GM21576 (cell line): ENCODE measurements around the gene SRMS.

ENCODE experiments used
- ATAC-seq: cut with Tn5 transposase; IDR thresholded peaks from one replicate; pipeline ENCODE4 v1.9.1; 2021; ENCODE audit warnings: mild to moderate bottlenecking, moderate library complexity; ENCODE audit not compliant: unreplicated experiment

SRMS gene

GRCh38 chr20:63504642-63505041, 42.9 kb downstream of the SRMS start:
- ATAC-seq = no peak

DNA sequence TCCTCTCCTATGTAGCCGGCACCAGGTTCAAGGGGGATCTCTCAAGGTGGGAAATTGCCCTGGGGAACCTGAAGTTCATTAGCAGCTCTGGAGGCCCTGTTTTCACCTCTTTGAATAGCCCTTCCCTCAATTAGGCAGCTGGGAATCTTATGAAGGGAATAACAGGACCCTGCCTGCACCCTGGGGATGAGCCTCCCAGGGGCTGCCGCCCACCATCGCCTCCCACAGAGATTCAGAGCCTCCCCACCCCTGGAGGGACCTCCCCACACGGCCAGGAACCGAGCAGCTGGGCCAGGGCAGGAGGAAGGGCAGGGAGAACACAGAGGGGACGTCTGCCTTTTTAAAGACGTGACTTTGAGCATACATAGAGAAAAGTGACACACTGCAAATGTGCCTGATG, 44.0 kb downstream of the SRMS start:
- no peak for ATAC-seq

DNA sequence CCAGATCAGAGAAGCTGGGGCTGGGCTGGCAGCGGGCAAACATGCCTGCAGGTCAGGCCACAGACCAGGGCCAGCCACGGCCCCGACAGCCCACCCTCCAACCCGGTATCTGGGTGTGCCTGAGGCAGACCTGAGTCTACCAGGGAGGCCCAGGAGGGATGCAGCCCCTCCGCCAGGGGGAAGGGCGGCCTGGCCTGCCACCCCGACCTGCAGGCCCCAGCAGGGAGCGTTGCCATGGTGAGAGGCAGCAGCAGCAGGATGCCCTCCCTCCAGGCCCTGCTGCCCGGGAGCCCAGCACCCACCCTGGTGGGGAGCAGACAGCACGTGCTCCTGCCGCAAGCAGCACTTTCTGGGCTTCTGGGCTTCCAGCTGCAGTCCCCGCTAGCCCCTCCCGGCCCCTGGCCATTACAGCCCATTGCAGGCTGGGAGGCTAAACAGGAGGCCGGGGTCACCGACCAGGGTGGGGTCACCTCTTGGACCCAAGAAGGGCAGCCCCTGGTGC, 44.8 kb downstream of the SRMS start:
- ATAC-seq = no peak

DNA sequence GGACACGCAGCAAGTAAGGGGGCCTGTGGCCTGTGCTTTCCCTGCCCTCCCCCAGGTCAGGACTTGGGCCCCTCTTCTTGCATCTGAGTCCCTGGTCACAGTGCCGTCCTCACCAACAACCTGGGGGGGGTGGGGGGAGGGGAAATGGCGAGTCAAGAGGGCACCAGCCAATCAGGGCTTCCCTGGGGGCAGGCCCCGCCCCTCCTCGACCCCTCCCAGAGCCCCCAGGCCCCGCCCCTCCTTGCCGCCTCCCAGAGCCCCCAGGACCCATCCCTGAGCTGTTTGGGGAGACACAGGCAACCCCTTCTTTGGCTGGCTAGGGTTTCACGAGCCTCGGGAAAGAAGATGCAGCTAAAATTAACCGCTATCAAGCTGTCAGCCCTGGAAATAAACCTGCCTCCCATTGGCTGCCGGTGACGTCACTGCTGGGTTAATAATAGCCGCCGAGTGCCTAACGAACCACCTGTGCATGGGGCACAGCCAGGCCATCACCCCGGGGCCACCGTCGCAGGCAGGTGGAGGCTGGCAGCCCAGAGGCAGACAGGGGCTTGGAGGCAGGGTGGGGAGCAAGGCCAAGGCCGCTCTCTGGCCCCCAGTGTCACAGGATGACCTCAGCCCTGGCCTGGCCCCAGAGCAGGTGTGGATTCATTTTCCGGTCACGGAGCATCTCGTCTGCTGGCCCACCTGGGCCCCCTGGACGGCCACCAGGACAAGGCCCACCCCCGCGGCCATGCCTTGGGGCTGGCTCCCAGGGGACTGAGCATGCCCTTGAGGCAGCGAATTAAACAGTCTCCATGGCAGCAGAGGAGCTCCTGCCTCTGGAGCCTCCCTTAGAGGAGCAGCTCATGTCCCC, 45.5 kb downstream of the SRMS start:
- ATAC-seq = no peak

DNA sequence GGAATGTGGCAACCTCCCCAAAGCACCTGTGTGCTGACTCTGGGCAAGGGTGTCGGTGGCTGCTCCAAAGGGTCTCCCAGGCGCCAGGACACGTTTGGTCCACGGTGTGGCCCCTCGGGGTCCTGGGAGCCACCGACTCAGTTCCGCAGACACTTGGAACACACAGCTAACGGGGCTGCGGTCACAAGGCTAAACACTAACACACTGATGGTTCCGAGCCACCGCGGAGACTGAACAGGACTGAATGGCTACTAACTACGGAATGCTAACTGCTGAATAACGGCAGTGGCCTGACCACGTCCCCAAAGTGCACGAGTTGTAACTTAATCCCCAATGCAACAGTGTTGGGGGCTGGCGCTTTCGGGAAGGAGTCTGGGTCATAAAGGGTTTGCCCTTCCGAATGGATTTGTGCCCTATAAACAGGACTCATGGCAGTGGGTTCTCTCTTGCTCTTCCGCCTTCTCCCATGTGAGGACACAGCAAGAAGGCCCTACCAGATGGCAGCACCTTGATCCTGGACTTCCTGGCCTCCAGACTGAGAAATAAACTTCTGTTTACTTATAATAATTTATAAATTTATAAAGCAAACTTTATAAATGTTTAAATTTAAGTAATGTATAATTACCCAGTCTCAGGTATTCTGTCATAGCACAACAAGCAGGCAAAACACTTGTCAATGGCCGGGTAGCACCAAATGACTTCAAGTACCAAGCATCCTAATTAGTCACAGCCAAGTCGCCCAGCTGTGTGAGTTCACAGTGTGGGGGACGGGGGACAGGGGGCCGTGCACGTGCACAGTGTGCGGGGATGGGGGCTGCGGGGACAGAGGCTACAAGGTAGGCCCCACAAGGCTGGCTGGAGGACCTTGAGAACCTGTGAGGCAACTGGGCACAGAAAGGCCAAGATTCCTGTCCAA, 46.4 kb downstream of the SRMS start:
- no peak for ATAC-seq

- no peak for ATAC-seq
Observed at GRCh38 chr20:63500151-63500901, 47.2 kb downstream of the SRMS start.

DNA sequence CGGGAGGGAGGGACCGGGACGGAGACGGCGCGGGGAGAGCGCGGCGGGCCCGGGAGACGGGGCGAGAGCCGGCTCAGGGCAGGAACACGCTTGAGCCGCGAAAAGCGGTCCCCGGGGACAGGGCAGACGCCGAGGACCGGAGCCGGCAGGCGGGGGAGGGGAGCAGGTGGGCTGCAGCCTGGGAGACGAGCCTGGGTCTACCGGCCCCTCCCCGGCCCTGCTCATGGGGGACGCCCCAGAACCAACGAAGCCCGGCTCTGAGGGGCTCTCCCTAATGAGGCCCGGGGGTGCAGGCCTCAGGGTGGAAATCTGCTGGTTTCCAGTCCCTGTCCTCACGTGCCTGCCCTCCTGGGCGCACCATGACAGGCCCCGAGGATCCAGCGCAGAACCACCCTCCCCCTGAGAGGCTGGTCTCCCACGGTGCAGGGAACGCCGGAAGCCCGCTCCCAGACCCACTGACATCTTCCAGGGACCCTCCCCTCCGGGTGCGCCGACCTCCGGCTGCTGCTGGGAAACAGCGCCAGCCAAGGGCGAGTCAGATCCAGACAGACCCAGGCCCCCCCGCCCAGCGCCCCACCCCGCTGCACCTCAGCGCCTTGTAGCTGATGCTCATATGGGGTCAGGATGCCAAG, 48.1 kb downstream of the SRMS start:
- ATAC-seq = no peak

GRCh38 chr20:63498960-63499337, 48.6 kb downstream of the SRMS start, which contains the start of gene EEF1A2:
TSS of gene EEF1A2 (minus strand) at chr20:63499083. CDS start at chr20:63497763, 1,320 bp downstream.
- ATAC-seq = no peak

GRCh38 chr20:63497946-63498935, 49.3 kb downstream of the SRMS start:
- no peak for ATAC-seq

GRCh38 chr20:63497138-63497945, 50.2 kb downstream of the SRMS start:
- no peak for ATAC-seq

DNA sequence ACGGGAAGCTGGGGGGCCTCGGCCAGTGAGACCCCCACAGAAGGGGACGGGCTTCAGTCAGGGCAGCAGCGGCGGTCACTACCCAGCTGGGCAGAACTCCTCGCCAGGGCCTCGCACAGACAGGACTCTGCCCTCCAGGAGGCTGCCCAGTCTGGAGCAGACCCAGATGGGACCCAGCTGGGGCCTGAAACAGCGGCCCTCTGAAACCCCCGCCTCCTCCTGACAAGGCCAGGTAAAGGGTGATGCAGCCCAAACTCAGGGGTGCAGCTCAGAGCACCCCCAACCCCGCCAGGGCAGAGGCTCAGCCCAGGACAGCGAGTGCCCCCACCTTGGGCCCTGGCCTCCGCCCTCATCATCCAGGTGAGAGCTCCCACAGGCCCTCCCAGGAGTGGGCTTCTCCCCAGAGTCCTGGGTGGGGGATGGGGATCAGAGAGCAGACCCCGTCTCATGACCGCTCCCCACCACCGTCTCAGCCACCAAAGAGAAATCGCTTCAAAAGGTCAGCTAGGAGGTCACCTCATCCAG, 50.9 kb downstream of the SRMS start:
- ATAC-seq = no peak

- no peak for ATAC-seq
Observed at GRCh38 chr20:63495741-63496595, 51.6 kb downstream of the SRMS start.

DNA sequence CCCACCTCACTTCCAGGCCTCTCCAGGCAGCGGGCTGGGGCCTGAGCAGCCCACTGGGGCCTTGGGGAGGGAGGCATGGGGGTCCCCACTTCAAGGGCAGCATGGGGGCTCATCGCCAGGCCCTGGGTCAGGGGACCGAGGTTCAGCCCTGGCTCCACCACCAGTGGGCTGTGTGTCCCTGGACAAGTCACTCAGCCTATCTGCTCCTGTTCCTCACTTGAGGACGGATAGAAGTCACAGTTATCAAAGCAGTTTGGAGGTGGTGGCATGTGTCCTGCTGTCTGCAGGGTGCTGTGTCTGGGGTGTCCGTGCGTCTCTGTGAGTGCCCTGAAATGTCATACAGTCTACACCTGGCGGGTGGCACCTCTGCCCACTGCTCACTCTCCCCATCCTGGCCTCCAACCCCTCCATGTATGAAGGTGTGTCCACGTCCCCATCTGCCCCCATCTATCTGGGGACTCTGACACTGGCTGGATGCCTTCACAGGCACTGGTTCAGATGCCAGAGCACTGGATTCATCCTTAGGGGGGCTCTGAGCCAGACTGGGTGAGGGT, 52.3 kb downstream of the SRMS start:
- ATAC-seq = no peak

- no peak for ATAC-seq
Observed at GRCh38 chr20:63494420-63495166, 53.0 kb downstream of the SRMS start.

DNA sequence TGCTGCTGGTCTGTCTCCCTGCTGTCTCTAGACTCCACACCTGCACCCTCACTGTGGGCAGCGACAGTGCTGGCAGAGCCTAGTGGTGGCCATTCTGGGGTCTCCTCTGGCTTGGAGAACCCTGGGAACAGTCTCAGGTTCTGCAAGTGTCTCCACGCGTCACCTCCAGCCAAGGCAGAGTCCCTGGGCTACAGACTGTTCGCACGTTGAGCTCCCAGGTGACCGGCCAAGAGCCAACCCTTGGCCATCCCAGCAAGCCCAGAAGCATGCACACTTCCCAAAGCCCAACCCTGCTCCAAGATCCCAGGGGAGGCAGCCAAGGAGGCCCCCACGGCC, 53.5 kb downstream of the SRMS start:
- no peak for ATAC-seq

DNA sequence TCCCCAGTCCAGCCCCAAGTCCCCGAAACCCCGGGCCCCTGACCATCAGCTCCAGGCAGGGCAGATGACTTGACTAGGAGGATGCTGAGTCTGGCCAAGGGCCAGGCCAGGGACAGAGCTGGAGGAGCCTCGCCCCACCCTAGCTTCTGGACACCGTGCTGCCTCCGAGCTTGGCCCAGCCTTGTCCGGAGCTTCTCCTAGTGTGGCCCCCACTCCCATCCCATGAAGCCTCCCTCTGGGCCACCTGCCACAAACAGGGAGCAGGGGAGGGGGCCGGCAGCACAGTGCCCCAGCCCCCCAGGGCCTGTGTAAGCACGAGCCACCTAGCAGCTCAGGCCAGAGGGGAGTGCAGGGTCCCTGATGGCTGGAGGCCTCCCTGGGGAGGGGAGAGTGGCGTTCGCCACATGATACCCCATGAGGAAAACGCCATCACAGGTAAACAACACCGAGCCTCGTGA, 54.0 kb downstream of the SRMS start:
- ATAC-seq = no peak
